ENCODE results near the gene UROS. TPM values are rescaled to one million over a fixed set of nuclear protein-coding genes. Genes with fewer than 3 reads are reported as not detected.
A peak's percentile ranks its signal among the peaks of the same experiment; 100 is the strongest.

Gene UROS
- total and polyA plus RNA-seq, 2 donors (not counting 3 experiments of a cell fraction or from before 2014, with no cell fraction given) = 38.4 to 42.0 TPM

GRCh38 chr10:125824736-125825135 is 1.7 kb upstream of the UROS start:
- H3K79me2 ChIP-seq (ENCODE audit: control insufficient read depth, insufficient read depth, low read length) = peaks cover 42% of the 10 kb centered on the region
- H3K9me3 ChIP-seq (replicated peaks; ENCODE audit: control insufficient read depth, insufficient read depth, low read length) = no peaks in the 10 kb centered on the region
- ChIA-PET CTCF (no interaction called here), POLR2A (no interaction called here)
- H3K4me1 ChIP-seq (ENCODE audit: control insufficient read depth, extremely low read depth, insufficient read depth, low read length) = peaks cover 18% of the 10 kb centered on the region
- H3K9me1 ChIP-seq (replicated peaks; ENCODE audit: control insufficient read depth, extremely low read depth, insufficient read depth, low read length) = no peaks in the 10 kb centered on the region
- H3K4me2 ChIP-seq (ENCODE audit: insufficient read depth, low read length) = peak overlapping the region; percentile 97
- dilution Hi-C loops (cut with MboI; ENCODE audit: extremely low pct_ligation_motif_present, low sequenced_read_pairs) (no loop called here), intact Hi-C loops (cut with micrococcal nuclease) (loop anchor here (5.0 kb wide), 1 partner anchor 82 kb away; no protein-coding TSS in a partner anchor)
- H3K27me3 ChIP-seq (ENCODE audit: control insufficient read depth in 2 of 2, insufficient read depth in 2 of 2, low read length in 2 of 2) = no peaks in the 10 kb centered on the region
- H3K4me3 ChIP-seq (replicated peaks in 1 of 3; ENCODE audit: insufficient read depth in 1 of 3, low read depth in 1 of 3, low read length in 3 of 3) = peak overlapping the region in 2 of 3 experiments; percentile 79 to 83
- TF ChIP-seq FOS (IDR thresholded peaks at IDR 0.05; ENCODE audit: borderline replicate concordance, insufficient read depth, low read length) = peak; percentile 36
- TF ChIP-seq MAX (IDR thresholded peaks at IDR 0.05; ENCODE audit: insufficient read depth, insufficient read length) = no peak
- FAIRE-seq (no peak), DNase-seq (ENCODE audit: low read depth, low spot score) (no peak)
- peak overlapping the region; percentile 87 for H3K9ac ChIP-seq (replicated peaks; ENCODE audit: extremely low read depth, insufficient read depth, low read length)
- no peaks in the 10 kb centered on the region for H4K20me1 ChIP-seq (replicated peaks; ENCODE audit: control insufficient read depth, extremely low read depth, insufficient read depth, low read length)
- peaks cover 5 to 14% of the 10 kb centered on the region in 2 experiments for H3K36me3 ChIP-seq (ENCODE audit: control insufficient read depth in 2 of 2, extremely low read depth in 1 of 2, insufficient read depth in 2 of 2, low read length in 2 of 2)
- no TSS peak for BruUV-seq (replicated peaks)
- H3K27ac ChIP-seq (ENCODE audit: insufficient read depth, low read depth, low read length) = no peak overlapping the region
- H2AFZ ChIP-seq (ENCODE audit: low read depth, low read length) = no peak overlapping the region

GRCh38 chr10:125823663-125824251 is 699 bp upstream of the UROS start:
- no peak for FAIRE-seq
- H4K20me1 ChIP-seq (replicated peaks; ENCODE audit: control insufficient read depth, extremely low read depth, insufficient read depth, low read length) = no peaks in the 10 kb centered on the region
- no peaks in the 10 kb centered on the region for H3K9me1 ChIP-seq (replicated peaks; ENCODE audit: control insufficient read depth, extremely low read depth, insufficient read depth, low read length)
- POLR2A ChIA-PET = interaction anchor here (1.2 kb wide), 1 partner anchor 56 kb away, joined by 3 read pairs; no protein-coding TSS in a partner anchor
- peaks cover 42% of the 10 kb centered on the region for H3K79me2 ChIP-seq (ENCODE audit: control insufficient read depth, insufficient read depth, low read length)
- no peak for TF ChIP-seq POLR2AphosphoS5 (IDR thresholded peaks at IDR 0.05; ENCODE audit: insufficient read depth, low read depth, low read length)
- TF ChIP-seq JUN (IDR thresholded peaks at IDR 0.05; ENCODE audit: borderline replicate concordance, insufficient read depth, insufficient read length, low read depth) = no peak
- peak overlapping the region; percentile 89 for H3K27ac ChIP-seq (ENCODE audit: insufficient read depth, low read depth, low read length)
- TSS peak; percentile 57 for BruUV-seq (replicated peaks)
- H3K4me3 ChIP-seq (replicated peaks in 1 of 3; ENCODE audit: insufficient read depth in 1 of 3, low read depth in 1 of 3, low read length in 3 of 3) = peak overlapping the region; percentile 78 to 83 (median 79)
- H3K4me1 ChIP-seq (ENCODE audit: control insufficient read depth, extremely low read depth, insufficient read depth, low read length) = peaks cover 18% of the 10 kb centered on the region
- no peaks in the 10 kb centered on the region for H3K27me3 ChIP-seq (ENCODE audit: control insufficient read depth in 2 of 2, insufficient read depth in 2 of 2, low read length in 2 of 2)
- CTCF ChIA-PET = no interaction called here
- H3K9me3 ChIP-seq (replicated peaks; ENCODE audit: control insufficient read depth, insufficient read depth, low read length) = no peaks in the 10 kb centered on the region
- dilution Hi-C loops (cut with MboI; ENCODE audit: extremely low pct_ligation_motif_present, low sequenced_read_pairs) (no loop called here), intact Hi-C loops (cut with micrococcal nuclease) (loop anchor here (1.0 to 5.0 kb wide), 4 partner anchors 10 to 907 kb away; partner anchors contain the start of gene EDRF1)
- peaks cover 5 to 10% of the 10 kb centered on the region in 2 experiments for H3K36me3 ChIP-seq (ENCODE audit: control insufficient read depth in 2 of 2, extremely low read depth in 1 of 2, insufficient read depth in 2 of 2, low read length in 2 of 2)
- DNase-seq (ENCODE audit: low read depth, low spot score) = peak; percentile 10
- peak overlapping the region; percentile 82 for H2AFZ ChIP-seq (ENCODE audit: low read depth, low read length)
- H3K4me2 ChIP-seq (ENCODE audit: insufficient read depth, low read length) = peak overlapping the region; percentile 97
- H3K9ac ChIP-seq (replicated peaks; ENCODE audit: extremely low read depth, insufficient read depth, low read length) = peak overlapping the region; percentile 87

Measured in endothelial cell of umbilical vein (primary cell).